Measurements from ENCODE around the gene PIP. TPM values are rescaled to one million over a fixed set of nuclear protein-coding genes. Genes with fewer than 3 reads are reported as not detected.
"Not testable (repeated sequence)": the region's sequence is repeated elsewhere in the genome, so short reads cannot be mapped to it uniquely, and the experiment has no call there.

The PIP gene
- total RNA-seq, 1 donor from 2014 or later, result not detected

GRCh38 chr7:143177374-143178119 lies 45.7 kb downstream of the PIP start:
- no peak for DNase-seq

GRCh38 chr7:143180771-143181170 lies 48.9 kb downstream of the PIP start:
- not testable (repeated sequence) for DNase-seq

- DNase-seq, result no peak
Measured at GRCh38 chr7:143181349-143181748, 49.5 kb downstream of the PIP start.

GRCh38 chr7:143183024-143183423 lies 51.1 kb downstream of the PIP start, which contains the start of gene TAS2R39:
Gene TAS2R39, plus strand, starts transcription at chr7:143183419. Its CDS starts 0 bp downstream, at chr7:143183419.
- no peak for DNase-seq

GRCh38 chr7:143185551-143185950 lies 53.7 kb downstream of the PIP start:
- no peak for DNase-seq

GRCh38 chr7:143188994-143189393 lies 57.1 kb downstream of the PIP start:
- no peak for DNase-seq

Other genes starting within 250 kb of the PIP start
- gene TRPV6, start 246.3 kb upstream of the PIP start, total RNA-seq, result under 0.01 TPM
- 0.31 TPM for gene TRPV5, start 198.3 kb upstream of the PIP start, total RNA-seq
- not detected for gene LLCFC1, start 192.6 kb upstream of the PIP start, total RNA-seq
- gene KEL, start 169.7 kb upstream of the PIP start, total RNA-seq, result 3.0 TPM
- 1.1 TPM for gene OR9A2, start 104.9 kb upstream of the PIP start, total RNA-seq
- gene OR6V1, start 79.7 kb upstream of the PIP start, total RNA-seq, result not detected
- gene TAS2R39, start 51.3 kb downstream of the PIP start, total RNA-seq, result not detected
- not detected for gene TAS2R40, start 90.0 kb downstream of the PIP start, total RNA-seq
- 36.0 TPM for gene GSTK1, start 131.4 kb downstream of the PIP start, total RNA-seq
- 0.31 TPM for gene TMEM139, start 152.9 kb downstream of the PIP start, total RNA-seq
- 20.7 TPM for gene CASP2, start 156.3 kb downstream of the PIP start, total RNA-seq
- gene CLCN1, start 184.0 kb downstream of the PIP start, total RNA-seq, result under 0.01 TPM
- 91.1 TPM for gene FAM131B, start 230.6 kb downstream of the PIP start, total RNA-seq
- gene ZYX, start 249.3 kb downstream of the PIP start, total RNA-seq, result 9.4 TPM